ENCODE data around the gene IFNL4.

DNA sequence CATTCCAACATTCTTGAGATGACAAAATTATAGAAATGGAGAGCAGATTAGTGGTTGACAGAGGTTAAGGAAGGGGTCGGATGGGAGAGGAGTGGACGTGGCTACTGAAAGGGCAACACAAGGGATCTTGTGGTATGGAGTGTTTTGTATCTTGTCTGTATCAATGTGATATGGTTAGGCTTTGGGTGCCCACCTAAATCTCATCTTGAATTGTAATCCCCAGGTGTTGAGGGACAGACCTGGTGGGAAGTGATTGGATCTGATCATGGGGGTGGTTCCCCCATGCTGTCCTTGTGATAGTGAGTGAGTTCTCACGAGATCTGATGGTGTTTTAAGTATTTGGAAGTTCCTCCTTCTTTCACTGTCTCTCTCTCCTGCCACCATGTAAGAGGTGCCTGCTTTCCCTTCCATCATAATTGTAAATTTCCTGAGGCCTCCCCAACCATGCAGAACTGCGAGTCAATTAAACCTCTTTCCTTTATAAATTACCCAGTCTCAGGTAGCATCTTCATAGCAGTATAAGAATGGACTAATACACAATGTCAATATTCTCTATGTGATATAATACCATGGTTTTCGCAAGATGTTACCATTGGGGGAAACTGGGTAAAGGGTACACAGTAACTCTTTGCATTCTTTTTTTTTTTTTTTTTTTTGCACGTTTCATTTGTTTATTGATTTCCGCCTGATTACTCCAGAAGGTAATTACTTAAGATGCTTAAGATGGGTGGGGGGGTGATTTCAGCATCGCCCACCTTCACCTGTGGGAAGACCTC lies 4.9 kb upstream of the IFNL4 start:
- TF ChIP-seq, protein P1, sequence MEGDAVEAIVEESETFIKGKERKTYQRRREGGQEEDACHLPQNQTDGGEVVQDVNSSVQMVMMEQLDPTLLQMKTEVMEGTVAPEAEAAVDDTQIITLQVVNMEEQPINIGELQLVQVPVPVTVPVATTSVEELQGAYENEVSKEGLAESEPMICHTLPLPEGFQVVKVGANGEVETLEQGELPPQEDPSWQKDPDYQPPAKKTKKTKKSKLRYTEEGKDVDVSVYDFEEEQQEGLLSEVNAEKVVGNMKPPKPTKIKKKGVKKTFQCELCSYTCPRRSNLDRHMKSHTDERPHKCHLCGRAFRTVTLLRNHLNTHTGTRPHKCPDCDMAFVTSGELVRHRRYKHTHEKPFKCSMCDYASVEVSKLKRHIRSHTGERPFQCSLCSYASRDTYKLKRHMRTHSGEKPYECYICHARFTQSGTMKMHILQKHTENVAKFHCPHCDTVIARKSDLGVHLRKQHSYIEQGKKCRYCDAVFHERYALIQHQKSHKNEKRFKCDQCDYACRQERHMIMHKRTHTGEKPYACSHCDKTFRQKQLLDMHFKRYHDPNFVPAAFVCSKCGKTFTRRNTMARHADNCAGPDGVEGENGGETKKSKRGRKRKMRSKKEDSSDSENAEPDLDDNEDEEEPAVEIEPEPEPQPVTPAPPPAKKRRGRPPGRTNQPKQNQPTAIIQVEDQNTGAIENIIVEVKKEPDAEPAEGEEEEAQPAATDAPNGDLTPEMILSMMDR (IDR thresholded peaks at IDR 0.05) = no peak
- no peak for TF ChIP-seq POLR2AphosphoS5 (IDR thresholded peaks at IDR 0.05)
